GM23248 (cell line): ENCODE measurements around the gene DNAJC30. TPM values are rescaled to one million over a fixed set of nuclear protein-coding genes. Genes with fewer than 3 reads are reported as not detected.
"Not testable (repeated sequence)": the region's sequence is repeated elsewhere in the genome, so short reads cannot be mapped to it uniquely, and the experiment has no call there.

Source experiments
- DNase-seq: peaks from one replicate; pipeline ENCODE4 v3.0.0-alpha.2; 2015
- H2AFZ ChIP-seq: fragments of 200-600 bp; sonication (generic); 2 replicates; pipeline ENCODE4 v1.6.1; 2016; ENCODE audit warnings: antibody characterized with exemption
- H3F3A ChIP-seq: fragments of 200-600 bp; sonication (generic); 2 replicates; pipeline ENCODE4 v1.6.1; 2016; ENCODE audit warnings: mild to moderate bottlenecking, antibody characterized with exemption, mixed run types; ENCODE audit not compliant: insufficient read depth
- H3K27ac ChIP-seq: fragments of 200-600 bp; sonication (generic); 2 replicates; pipeline ENCODE4 v1.5.1; 2016; ENCODE audit warnings: mild to moderate bottlenecking
- H3K27me3 ChIP-seq: fragments of 200-600 bp; sonication (generic); replicated peaks from 2 replicates; pipeline ENCODE4 v1.6.1; 2016; ENCODE audit warnings: mild to moderate bottlenecking; ENCODE audit not compliant: insufficient read depth
- H3K36me3 ChIP-seq: fragments of 200-600 bp; sonication (generic); 2 replicates; pipeline ENCODE4 v1.6.1; 2016; ENCODE audit warnings: low read depth, mild to moderate bottlenecking
- H3K4me1 ChIP-seq: fragments of 200-600 bp; sonication (generic); 2 replicates; pipeline ENCODE4 v1.6.1; 2016; ENCODE audit warnings: mild to moderate bottlenecking; ENCODE audit not compliant: insufficient read depth
- H3K4me2 ChIP-seq: fragments of 200-600 bp; sonication (generic); one replicate; pipeline ENCODE4 v1.6.1; 2016; ENCODE audit warnings: mild to moderate bottlenecking; ENCODE audit not compliant: unreplicated experiment
- H3K4me3 ChIP-seq: fragments of 200-600 bp; sonication (generic); 2 replicates; pipeline ENCODE4 v1.5.1; 2016; ENCODE audit warnings: mild to moderate bottlenecking
- H3K79me2 ChIP-seq: fragments of 200-600 bp; sonication (generic); 2 replicates; pipeline ENCODE4 v1.6.1; 2016; ENCODE audit warnings: mild to moderate bottlenecking; ENCODE audit not compliant: insufficient read depth
- H3K9ac ChIP-seq: fragments of 200-600 bp; sonication (generic); 2 replicates; pipeline ENCODE4 v1.6.1; 2016; ENCODE audit warnings: mild to moderate bottlenecking
- H3K9me2 ChIP-seq: fragments of 200-600 bp; sonication (generic); 2 replicates; pipeline ENCODE4 v1.6.1; 2016; ENCODE audit warnings: mixed run types, mild to moderate bottlenecking, moderate library complexity; ENCODE audit not compliant: insufficient read depth
- H3K9me3 ChIP-seq: fragments of 200-600 bp; sonication (generic); one replicate; pipeline ENCODE4 v1.6.1; 2017; ENCODE audit warnings: low read depth
- H4K20me1 ChIP-seq: fragments of 200-600 bp; sonication (generic); 2 replicates; pipeline ENCODE4 v1.6.0; 2016; ENCODE audit not compliant: insufficient read depth
- EZH2 ChIP-seq: fragments of 200-600 bp; sonication (generic); IDR thresholded peaks from 2 replicates; pipeline ENCODE4 v1.6.1; 2018; ENCODE audit warnings: antibody characterized with exemption, mild to moderate bottlenecking; ENCODE audit not compliant: insufficient read depth, poor library complexity, severe bottlenecking
- EZH2phosphoT487 ChIP-seq: fragments of 200-600 bp; sonication (generic); IDR thresholded peaks from 2 replicates; pipeline ENCODE4 v1.6.1; 2018; ENCODE audit warnings: antibody characterized with exemption, moderate library complexity, mild to moderate bottlenecking, low read depth; ENCODE audit not compliant: insufficient read depth
- WGBS, 2 experiments: methylation state at CpG; one replicate each; pipeline ENCODE4 v1.1.6; 2015 to 2017; ENCODE audit warnings: low lambda C conversion rate in 2 of 2, low coverage in 1 of 2; ENCODE audit errors: missing lambda C conversion rate in 2 of 2; 5-methylcytosine and 5-hydroxymethylcytosine counted together
- in situ Hi-C: fragments of 300-500 bp; cut with MboI; formaldehyde crosslinking; loops from 2 replicates; pipeline ENCODE4 v1.15.0; 2020
- polyA plus RNA-seq: library from polyadenylated mRNA; unstranded; fragments of >200 nt; fragmentation: Nextera tagmentation; extraction: Ambion mirVana; gene quantifications from 2 replicates; pipeline ENCODE4 v1.2.1, GENCODE V29; 2016
- total RNA-seq: library from RNA; depleted of rRNA; stranded (reverse); fragments of >200 nt; shearing (Covaris generic); gene quantifications from 2 replicates; pipeline ENCODE4 v1.2.3, GENCODE V29; 2014

Gene DNAJC30
- total and polyA plus RNA-seq, 2 experiments from 2014 or later, result 5.2 to 12.7 TPM

DNA sequence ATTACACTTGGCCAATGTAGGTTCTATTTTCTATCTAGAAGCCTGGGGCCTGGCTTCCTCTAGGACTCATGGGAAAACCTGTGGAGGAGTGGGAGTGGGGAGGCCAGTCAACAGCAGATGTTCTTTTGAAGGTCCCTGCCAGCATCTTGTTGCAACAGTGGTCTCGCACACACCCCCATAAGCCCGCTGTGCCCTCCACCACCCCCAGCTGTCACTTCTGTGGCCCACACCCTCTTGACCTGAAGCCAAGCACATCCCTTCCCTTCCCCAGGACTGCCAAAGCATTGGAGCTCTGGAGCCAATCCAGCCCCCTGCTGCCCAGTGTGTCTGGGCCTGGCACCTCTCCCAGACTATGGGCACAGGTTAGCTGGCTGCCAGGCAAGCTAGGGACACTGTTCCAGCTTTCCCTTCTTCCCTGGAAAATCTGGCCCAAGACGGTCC, 38.1 kb upstream of the DNAJC30 start:
- H3K27ac ChIP-seq, result no peak overlapping the region
- H3K4me1 ChIP-seq, result peaks cover 13% of the 10 kb centered on the region
- no peak overlapping the region for H3K4me2 ChIP-seq
- H3K27me3 ChIP-seq, result no peaks in the 10 kb centered on the region
- no peaks in the 10 kb centered on the region for H3K9me3 ChIP-seq
- H3K36me3 ChIP-seq, result no peaks in the 10 kb centered on the region
- 50 to 53% methylated on average over 3 of the region's 3 CpGs for WGBS, 2 experiments
- peaks cover 5% of the 10 kb centered on the region for H3F3A ChIP-seq
- H4K20me1 ChIP-seq, result no peaks in the 10 kb centered on the region
- no peak overlapping the region for H2AFZ ChIP-seq
- TF ChIP-seq EZH2 (no peak), EZH2phosphoT487 (no peak)
- H3K9me2 ChIP-seq, result no peaks in the 10 kb centered on the region
- in situ Hi-C loops, result loop anchor here (10.0 kb wide), 1 partner anchor 117 kb away; no protein-coding TSS in a partner anchor
- H3K79me2 ChIP-seq, result peaks cover 25% of the 10 kb centered on the region
- peak; percentile 29 for DNase-seq
- H3K9ac ChIP-seq, result no peak overlapping the region
- H3K4me3 ChIP-seq, result no peak overlapping the region

DNA sequence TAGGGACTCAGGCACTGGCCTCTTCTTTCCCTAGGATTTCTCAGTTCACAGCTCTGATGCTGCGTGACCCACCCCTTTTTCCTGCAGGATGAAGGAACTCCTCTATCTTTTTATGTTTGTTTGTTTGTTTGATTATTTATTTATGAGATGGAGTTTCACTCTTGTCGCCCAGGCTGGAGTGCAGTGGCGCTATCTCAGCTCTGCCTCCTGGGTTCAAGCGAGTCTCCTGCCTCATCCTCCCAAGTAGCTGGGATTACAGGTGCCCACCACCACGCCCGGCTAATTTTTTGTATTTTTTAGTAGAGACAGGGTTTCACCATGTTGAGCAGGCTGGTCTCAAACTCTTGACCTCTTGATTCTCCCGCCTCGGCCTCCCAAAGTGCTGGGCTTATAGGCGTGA, 37.2 kb upstream of the DNAJC30 start:
- H3K27ac ChIP-seq, H3K9ac ChIP-seq, DNase-seq: not testable (repeated sequence)

GRCh38 chr7:73719806-73720169, 36.5 kb upstream of the DNAJC30 start:
- Histone ChIP-seq H3K4me2 (no peak overlapping the region), H3K9me3 (no peaks in the 10 kb centered on the region), H3F3A (peaks cover 18% of the 10 kb centered on the region), H3K9me2 (no peaks in the 10 kb centered on the region), H3K9ac (peak overlapping the region; percentile 47), H3K27me3 (no peaks in the 10 kb centered on the region), H3K27ac (no peak overlapping the region), H3K36me3 (no peaks in the 10 kb centered on the region), H4K20me1 (no peaks in the 10 kb centered on the region), H3K79me2 (peaks cover 37% of the 10 kb centered on the region), H3K4me3 (peak overlapping the region; percentile 65), H2AFZ (peak overlapping the region; percentile 59; the same call in 1 of the 2 replicates), H3K4me1 (peaks cover 26% of the 10 kb centered on the region)
- DNase-seq, result no peak
- WGBS, 2 experiments, result 8 to 10% methylated on average over 10 to 16 of the region's 16 CpGs
- in situ Hi-C loops, result loop anchor here (10.0 kb wide), 1 partner anchor 115 kb away; no protein-coding TSS in a partner anchor
- TF ChIP-seq EZH2phosphoT487, result no peak
- TF ChIP-seq EZH2, result no peak

More for the DNA sequence above, 37.2 kb upstream of the DNAJC30 start:
- not testable (repeated sequence) for H4K20me1 ChIP-seq, H3K4me2 ChIP-seq, H3K9me3 ChIP-seq, H2AFZ ChIP-seq, H3K9me2 ChIP-seq, H3K27me3 ChIP-seq, H3K36me3 ChIP-seq, H3K4me3 ChIP-seq
- 90 to 92% methylated on average over 9 of the region's 9 CpGs for WGBS, 2 experiments
- H3K4me1 ChIP-seq, result peaks cover 20% of the 10 kb centered on the region
- peaks cover 30% of the 10 kb centered on the region for H3K79me2 ChIP-seq
- in situ Hi-C loops, result loop anchor here (10.0 kb wide), 1 partner anchor 116 kb away; no protein-coding TSS in a partner anchor
- peaks cover 12% of the 10 kb centered on the region for H3F3A ChIP-seq

DNA sequence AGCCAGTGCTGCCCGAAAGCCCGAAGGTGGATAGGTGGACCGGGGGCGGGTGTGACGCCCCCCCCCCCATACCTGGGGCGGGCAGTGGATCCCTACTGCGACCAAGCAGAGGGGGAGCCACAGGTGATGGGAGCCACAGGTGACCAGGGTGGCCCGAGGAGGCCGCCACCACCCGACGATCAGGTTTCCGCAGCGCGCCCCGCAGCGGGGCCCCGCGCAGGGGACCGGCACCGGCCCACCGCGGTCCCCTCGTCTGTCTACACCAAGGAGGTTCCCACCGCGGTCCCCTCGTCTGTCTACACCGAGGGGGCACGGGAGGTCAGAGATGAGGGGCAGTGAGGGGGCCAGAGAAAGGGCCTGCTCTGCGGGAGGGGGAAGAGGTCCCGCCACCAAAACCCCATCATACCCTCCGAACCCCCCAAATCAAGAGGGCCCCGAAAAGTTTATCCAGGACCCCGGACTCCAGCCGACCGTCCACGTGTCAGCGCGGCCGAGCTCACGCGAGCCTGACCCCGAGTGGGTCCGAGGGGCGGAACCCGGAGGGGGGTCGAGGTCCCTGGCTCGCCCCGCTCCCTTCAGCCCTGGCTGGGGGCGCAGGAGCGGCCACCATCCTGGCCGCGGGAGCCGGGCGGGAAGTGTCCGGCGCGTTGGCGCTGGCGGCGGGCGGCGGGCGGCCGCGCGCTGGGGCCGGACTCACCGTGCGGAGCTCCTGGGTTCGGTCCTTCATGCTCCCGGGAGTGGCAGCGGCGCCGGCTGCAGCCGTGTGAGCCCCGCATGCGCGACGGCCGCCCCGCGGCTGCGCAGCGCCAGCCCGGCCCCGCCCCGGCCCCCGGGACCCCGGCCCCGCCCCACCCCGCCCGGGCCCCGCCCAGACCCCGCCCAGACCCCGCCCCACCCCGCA, 35.9 kb upstream of the DNAJC30 start, which contains the start of gene STX1A:
Gene STX1A (minus strand): TSS at position 765 of the 901 bp plus-strand sequence. CDS start 38 bp downstream, at position 727.
- peak; percentile 93 for DNase-seq
- in situ Hi-C loops, result no loop called here
- H3K27ac ChIP-seq, result peak within 1 kb of the TSS; percentile 91
- no peaks in the 10 kb centered on the region for H4K20me1 ChIP-seq
- peaks cover 21% of the 10 kb centered on the region for H3F3A ChIP-seq
- H2AFZ ChIP-seq, result peak within 1 kb of the TSS; percentile 69
- H3K9me2 ChIP-seq, result no peaks in the 10 kb centered on the region
- H3K4me2 ChIP-seq, result peak within 1 kb of the TSS; percentile 68
- H3K36me3 ChIP-seq, result no peaks in the 10 kb centered on the region
- H3K79me2 ChIP-seq, result peaks cover 43% of the 10 kb centered on the region
- H3K27me3 ChIP-seq, result no peaks in the 10 kb centered on the region
- H3K4me1 ChIP-seq, result peaks cover 28% of the 10 kb centered on the region
- 1% methylated on average over 47 to 65 of the region's 96 CpGs for WGBS, 2 experiments
- H3K9ac ChIP-seq, result peak within 1 kb of the TSS; percentile 94
- H3K9me3 ChIP-seq, result no peaks in the 10 kb centered on the region
- peak within 1 kb of the TSS; percentile 95 for H3K4me3 ChIP-seq
- TF ChIP-seq EZH2phosphoT487 (no peak), EZH2 (no peak)
